Activated CD8-positive, alpha-beta memory T cell treated with anti-CD3 and anti-CD28 coated beads, Interleukin-2, amount 50 U/mL, for 48 hours (primary cell): ENCODE data around the gene PTBP3.
A peak's percentile ranks its signal among the peaks of the same experiment; 100 is the strongest.
"Not testable (repeated sequence)": the region's sequence is repeated elsewhere in the genome, so short reads cannot be mapped to it uniquely, and the experiment has no call there.

ENCODE experiments used
- DNase-seq: peaks from one replicate; pipeline ENCODE4 v3.0.0-alpha.2; 2020

PTBP3 gene, protein sequence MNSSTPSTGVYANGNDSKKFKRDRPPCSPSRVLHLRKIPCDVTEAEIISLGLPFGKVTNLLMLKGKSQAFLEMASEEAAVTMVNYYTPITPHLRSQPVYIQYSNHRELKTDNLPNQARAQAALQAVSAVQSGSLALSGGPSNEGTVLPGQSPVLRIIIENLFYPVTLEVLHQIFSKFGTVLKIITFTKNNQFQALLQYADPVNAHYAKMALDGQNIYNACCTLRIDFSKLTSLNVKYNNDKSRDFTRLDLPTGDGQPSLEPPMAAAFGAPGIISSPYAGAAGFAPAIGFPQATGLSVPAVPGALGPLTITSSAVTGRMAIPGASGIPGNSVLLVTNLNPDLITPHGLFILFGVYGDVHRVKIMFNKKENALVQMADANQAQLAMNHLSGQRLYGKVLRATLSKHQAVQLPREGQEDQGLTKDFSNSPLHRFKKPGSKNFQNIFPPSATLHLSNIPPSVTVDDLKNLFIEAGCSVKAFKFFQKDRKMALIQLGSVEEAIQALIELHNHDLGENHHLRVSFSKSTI

GRCh38 chr9:112332977-112333638 lies at the start of gene PTBP3:
Gene PTBP3 (minus strand): TSS chr9:112333619. CDS start chr9:112297865, 35,754 bp downstream.
- peak; percentile 87 for DNase-seq

DNA sequence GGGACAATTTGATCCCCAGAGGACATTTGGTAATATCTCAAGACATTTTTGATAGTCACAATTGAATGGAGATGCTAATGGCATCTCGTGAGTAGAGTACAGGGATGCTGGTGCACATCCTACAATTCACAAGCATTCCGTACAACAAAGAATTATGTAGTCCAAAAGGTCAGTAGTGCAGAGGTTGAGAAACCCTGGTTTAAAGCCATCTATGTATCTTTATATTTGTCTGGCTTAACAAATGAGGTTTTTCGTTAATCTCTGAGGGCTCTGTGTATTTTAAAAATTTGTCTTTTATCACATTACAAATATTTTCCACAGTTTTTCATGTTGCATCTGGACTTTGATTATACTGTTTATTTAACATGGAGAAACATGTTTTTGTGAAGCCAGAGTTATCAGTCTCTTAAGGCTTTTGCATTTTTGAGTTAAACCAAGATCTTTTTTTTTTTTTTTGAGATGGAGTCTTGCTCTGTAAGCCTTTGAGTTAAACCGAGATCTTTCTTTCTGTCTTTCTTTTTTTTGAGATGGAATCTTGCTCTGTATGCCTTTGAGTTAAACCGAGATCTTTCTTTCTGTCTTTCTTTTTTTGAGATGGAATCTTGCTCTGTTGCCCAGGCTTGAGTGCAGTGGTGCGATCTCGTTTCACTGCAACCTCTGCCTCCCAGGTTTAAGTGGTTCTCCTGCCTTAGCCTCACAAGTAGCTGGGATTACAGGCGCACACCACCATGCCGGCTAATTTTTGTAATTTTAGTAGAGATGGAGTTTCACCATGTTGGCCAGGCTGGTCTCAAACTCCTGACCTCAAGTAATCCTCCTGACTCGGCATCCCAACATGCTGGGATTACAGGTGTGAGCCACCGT lies 49.3 kb upstream of the PTBP3 start:
- DNase-seq = no peak

- no peak for DNase-seq
Observed at GRCh38 chr9:112382066-112382465, 48.6 kb upstream of the PTBP3 start.

DNA sequence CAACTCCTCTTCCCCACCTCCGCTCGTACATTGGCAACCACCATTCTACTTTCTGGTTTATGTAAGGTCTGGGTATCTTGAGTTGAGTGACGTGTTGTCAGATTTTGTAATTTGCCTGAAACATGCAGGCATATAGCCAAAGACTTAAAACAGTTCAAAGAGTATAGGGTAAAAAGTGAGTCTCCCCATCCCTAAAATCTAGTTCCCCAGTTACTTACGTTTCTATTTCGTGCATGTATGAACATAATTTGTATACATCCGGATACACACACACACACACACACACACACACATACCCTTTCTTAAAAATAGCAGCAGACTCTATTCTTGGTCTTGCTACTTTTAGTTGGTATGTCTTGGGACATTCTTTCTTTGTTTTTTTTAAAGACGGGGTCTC lies 47.4 kb upstream of the PTBP3 start:
- no peak for DNase-seq

DNA sequence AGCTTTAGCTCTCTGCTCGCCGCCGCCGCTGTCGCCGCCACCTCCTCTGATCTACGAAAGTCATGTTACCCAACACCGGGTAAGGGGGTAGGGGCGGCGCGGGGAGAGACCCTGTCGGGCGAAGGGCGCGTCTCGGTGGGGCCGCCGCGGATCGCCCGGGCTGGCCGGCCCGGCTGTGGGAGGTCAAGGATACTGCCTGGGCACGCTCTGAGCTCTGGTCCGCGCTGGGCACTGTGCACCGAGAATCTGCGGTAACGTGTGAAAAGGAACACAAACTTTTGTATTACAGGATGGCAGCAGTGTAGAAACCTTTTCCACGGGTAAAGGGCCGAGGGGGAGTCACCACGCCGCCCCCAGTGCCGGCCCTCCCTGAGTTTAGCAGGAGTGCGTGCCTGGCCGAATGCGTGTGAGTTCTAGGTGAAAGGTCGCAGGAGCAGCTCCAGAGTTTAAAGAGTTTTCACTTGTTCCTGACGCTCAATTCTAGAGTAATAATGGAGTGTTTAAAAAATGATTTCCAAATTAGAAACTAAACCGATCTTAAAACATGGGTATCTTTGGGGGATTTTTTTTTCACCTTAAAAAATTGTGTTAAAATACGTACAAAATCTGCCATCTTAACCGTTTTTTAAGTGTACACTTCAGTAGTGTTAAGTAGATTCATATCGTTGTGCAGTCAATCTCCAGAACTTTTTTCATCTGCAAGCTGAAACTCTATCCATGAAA lies 46.8 kb upstream of the PTBP3 start, which contains the start of gene HSDL2:
Gene HSDL2, plus strand, starts transcription at position 7 of the 723 bp plus-strand sequence. Its CDS starts 56 bp downstream, at position 63.
- no peak for DNase-seq

DNA sequence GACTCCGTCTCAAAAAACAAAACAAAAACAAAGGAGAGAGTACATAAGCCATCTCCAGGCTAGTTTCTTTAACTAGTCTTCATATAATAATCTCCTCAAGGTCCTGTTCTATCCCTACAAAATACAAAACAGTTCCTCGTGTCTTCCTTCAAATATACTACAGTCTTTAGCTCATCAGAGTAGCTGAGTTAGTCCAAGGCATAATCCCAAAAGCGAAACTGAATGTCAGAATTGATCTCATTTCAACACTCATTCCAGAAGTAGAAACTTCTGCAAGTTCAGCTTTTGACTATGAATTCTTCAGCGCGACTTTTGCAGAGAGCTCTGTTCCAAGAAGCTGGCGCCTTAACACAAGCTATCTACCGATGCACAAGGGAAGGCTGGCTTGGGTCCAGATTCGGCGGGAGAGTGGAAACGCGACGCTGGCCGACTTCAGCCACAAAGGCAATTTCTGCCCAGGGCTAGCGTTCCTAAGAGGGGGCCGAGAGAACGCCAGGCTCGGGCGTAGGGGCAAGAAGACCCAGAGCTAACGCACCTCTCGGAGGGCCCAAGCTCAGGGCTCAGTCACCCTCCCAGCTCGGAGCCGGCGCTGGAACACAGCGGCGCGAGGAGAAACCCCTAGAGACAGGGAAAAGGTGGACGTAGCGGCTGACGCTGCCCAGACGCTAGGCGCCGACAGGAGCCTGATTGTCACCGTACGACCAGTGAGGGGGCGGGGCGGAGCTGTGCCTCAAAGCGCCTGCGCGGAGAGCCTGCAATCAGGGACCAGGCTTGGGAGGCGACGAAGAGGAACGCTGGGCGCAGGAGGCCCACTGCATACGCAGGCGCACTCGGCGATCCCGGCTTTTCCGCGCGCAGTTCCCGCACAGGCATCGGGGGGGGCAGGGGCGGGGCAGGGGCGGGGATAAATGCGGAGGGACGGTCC lies 46.0 kb upstream of the PTBP3 start:
- peak; percentile 99 for DNase-seq

DNA sequence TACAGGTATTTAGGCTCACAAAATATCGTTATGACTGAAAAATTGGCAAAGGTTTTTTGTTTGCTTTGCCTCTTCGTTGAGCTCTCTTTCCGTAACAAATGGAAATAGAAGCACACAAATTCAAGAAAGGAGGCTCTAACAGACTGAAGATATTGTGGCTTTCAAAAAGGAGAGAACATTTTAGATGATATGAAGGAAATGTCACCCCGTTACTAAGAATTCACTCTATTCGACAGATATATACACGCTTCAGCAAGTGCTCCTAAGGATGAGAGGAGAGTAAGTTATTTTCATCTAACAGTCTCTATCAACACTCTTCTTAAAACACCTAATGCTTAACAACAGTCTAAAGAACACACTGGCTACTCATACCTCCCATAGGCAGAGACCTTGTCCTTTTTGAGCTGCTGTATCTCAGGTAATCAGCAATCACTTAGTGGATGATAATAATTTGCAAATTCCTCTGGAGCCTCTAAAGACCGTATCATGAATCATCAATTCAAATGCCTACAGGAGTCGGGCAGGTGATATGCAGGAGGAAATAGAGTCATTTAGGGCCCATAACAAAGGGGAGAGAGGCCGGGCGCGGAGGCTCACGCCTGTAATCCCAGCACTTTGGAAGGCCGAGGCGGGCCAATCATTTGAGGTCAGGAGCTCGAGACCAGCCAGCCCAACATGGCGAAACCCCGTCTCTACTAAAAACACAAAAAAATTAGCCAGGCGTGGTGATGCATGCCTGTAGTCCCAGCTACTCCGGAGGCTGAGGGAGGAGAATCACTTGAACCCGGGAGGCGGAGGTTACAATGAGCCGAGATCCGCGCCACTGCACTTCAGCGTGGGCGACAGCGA lies 45.1 kb upstream of the PTBP3 start:
- peak; percentile 61 for DNase-seq

DNA sequence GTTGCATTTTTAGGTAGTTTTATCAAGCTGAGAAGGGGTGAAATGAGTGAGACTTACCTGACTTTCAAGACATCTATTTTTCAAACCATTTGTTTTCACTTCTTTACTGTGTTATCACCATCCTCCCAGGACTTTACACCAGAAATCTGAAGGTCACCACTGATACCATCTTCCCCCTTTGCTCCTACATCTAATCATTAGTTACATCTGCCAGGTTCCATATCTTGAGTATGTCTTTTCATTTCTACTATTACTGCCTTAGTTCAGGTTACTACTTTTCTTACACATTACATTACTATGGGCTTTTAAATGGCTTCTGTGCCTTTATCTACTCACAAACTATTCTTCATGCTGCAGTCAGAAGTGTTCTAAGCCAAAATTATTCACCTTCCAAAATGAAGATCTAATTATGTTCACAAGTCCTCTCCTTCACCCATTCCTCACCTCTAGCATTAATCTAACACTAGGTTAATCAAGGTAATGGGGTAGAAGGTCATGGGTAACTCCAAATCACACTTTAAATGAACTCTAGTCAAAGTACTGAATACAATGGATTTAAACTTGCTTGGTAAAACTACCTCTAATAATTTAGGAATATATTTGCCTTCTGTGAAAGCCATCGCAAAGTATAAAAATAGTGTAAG lies 44.4 kb upstream of the PTBP3 start:
- DNase-seq = no peak

DNA sequence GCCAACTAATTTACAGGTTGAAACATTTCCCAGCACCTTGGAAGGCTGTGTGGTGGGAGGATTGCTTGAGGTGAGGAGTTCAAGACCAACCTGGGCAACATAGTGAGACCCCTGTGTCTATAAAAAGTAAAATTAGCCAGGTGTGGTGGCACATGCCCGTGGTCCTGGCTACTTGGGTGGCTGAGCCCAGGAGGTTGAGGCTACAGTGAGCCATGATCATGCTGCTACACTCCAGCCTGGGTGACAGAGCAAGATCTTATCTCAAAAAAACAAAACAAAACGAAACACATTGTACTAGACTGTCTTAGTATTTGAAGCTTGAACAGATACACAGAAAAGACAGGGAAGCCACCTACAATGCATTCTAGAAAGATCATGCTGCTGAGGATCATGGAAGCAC lies 43.7 kb upstream of the PTBP3 start:
- no peak for DNase-seq

GRCh38 chr9:112375361-112375760 lies 41.9 kb upstream of the PTBP3 start:
- no peak for DNase-seq

DNA sequence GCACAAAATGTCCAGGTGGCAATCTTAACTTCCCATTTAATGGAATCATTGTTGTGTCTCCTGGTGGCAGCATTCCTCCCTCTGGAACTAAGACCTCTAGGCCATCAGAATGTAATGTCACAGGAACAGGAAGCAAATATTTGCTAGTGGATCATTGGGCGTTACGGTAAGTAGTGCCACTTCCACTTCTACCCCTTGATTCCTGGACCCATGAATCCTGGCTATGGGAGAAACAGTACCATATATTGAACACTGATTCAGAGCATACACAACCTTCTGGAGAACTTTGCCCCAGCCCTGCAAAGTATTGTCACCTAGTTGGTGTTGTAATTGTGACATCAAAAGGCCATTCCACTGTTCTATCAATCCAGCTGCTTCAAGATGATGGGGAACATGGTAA lies 40.8 kb upstream of the PTBP3 start:
- not testable (repeated sequence) for DNase-seq

- DNase-seq = not testable (repeated sequence)
Observed at GRCh38 chr9:112373666-112374065, 40.2 kb upstream of the PTBP3 start.

- DNase-seq = no peak
Observed at GRCh38 chr9:112371060-112371459, 37.6 kb upstream of the PTBP3 start.

GRCh38 chr9:112369817-112370216 lies 36.4 kb upstream of the PTBP3 start:
- DNase-seq = no peak

GRCh38 chr9:112367465-112367864 lies 34.0 kb upstream of the PTBP3 start:
- no peak for DNase-seq

DNA sequence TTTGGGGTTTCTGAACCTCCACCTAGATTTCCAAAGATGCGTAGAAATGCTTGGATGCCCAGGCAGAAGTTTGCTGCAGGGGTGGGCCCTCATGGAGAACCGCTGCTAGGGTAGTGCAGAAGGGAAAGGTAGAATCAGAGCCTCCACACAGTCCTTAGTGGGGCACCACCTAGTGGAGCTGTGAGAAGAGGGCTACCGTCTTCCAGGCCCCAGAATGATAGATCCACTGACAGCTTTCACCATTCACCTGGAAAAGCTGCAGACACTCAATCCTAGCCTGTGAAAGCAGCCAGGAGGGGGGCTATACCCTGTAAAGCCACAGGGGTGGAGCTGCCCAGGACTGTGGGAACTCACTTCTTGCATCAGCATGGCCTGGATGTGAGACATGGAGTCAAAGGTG lies 33.2 kb upstream of the PTBP3 start:
- DNase-seq = no peak

- DNase-seq = not testable (repeated sequence)
Observed at GRCh38 chr9:112365257-112365656, 31.8 kb upstream of the PTBP3 start.

DNA sequence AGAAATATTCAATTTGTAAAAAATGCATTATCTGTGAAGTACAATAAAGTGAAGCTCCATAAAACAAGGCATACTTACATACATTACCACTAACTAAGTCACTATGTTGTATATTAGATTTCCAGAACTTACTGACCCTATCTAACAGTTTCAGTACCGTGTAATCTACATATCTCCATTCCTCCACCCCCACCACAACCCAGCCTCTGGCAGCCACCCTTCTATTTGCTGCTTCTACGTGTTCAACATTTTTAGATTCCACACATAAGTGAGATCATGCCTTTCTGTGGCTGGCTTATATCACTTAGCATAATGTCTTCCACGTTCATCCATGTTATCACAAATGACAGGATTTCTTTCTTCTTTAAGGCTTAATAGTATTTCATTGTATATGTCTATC lies 31.3 kb upstream of the PTBP3 start:
- DNase-seq = no peak

- DNase-seq = no peak
Observed at GRCh38 chr9:112361601-112362000, 28.2 kb upstream of the PTBP3 start.
